DOHH2 (cell line): Measurements from ENCODE around the gene JMJD8.
A peak's percentile ranks its signal among the peaks of the same experiment; 100 is the strongest.

ENCODE experiments used
- H3F3A ChIP-seq: fragments of 200-600 bp; sonication (generic), shearing (Covaris generic); 2 replicates; pipeline ENCODE4 v1.6.0; 2016; ENCODE audit warnings: antibody characterized with exemption, mild to moderate bottlenecking; ENCODE audit not compliant: control insufficient read depth, insufficient read depth
- H3K27ac ChIP-seq: fragments of 200-600 bp; sonication (generic); 2 replicates; pipeline ENCODE4 v1.5.1; 2014; ENCODE audit warnings: low read depth, mild to moderate bottlenecking, low read length, moderate library complexity
- H3K27me3 ChIP-seq: fragments of 200-600 bp; sonication (generic); 2 replicates; pipeline ENCODE4 v1.6.1; 2014; ENCODE audit warnings: mild to moderate bottlenecking, low read length, mixed read lengths; ENCODE audit not compliant: control insufficient read depth
- H3K36me3 ChIP-seq: fragments of 200-600 bp; sonication (generic); 2 replicates; pipeline ENCODE4 v1.6.1; 2014; ENCODE audit warnings: mild to moderate bottlenecking, low read length, moderate library complexity, mixed read lengths; ENCODE audit not compliant: control insufficient read depth
- H3K4me1 ChIP-seq: fragments of 200-600 bp; sonication (generic); 2 replicates; pipeline ENCODE4 v1.6.1; 2014; ENCODE audit warnings: mild to moderate bottlenecking, low read length, mixed read lengths; ENCODE audit not compliant: control insufficient read depth
- H3K4me2 ChIP-seq: fragments of 200-600 bp; sonication (generic); 2 replicates; pipeline ENCODE4 v1.6.0; 2014; ENCODE audit warnings: mild to moderate bottlenecking, low read length, moderate library complexity
- H3K4me3 ChIP-seq: fragments of 200-600 bp; sonication (generic); 2 replicates; pipeline ENCODE4 v1.5.1; 2014; ENCODE audit warnings: mild to moderate bottlenecking, low read length, mixed read lengths
- H3K79me2 ChIP-seq: fragments of 200-600 bp; sonication (generic); 2 replicates; pipeline ENCODE4 v1.6.1; 2014; ENCODE audit warnings: mild to moderate bottlenecking, low read length, mixed read lengths; ENCODE audit not compliant: control insufficient read depth
- H3K9me2 ChIP-seq: fragments of 200-600 bp; sonication (generic); replicated peaks from 2 replicates; pipeline ENCODE4 v1.6.1; 2014; ENCODE audit warnings: mild to moderate bottlenecking, low read length, mixed read lengths; ENCODE audit not compliant: control insufficient read depth
- H3K9me3 ChIP-seq: fragments of 200-600 bp; sonication (generic); 2 replicates; pipeline ENCODE4 v1.6.1; 2014; ENCODE audit warnings: antibody characterized with exemption, low read length, mixed read lengths; ENCODE audit not compliant: control insufficient read depth, insufficient read depth
- H4K20me1 ChIP-seq: fragments of 200-600 bp; sonication (generic); 2 replicates; pipeline ENCODE4 v1.6.0; 2014; ENCODE audit warnings: low read depth, mild to moderate bottlenecking, antibody characterized with exemption, low read length, moderate library complexity; ENCODE audit not compliant: control insufficient read depth, insufficient read depth
- EZH2phosphoT487 ChIP-seq: fragments of 200-600 bp; sonication (generic); IDR thresholded peaks from 2 replicates; pipeline ENCODE4 v1.6.1; 2017; ENCODE audit warnings: borderline replicate concordance, mild to moderate bottlenecking, antibody characterized with exemption, low read length, moderate library complexity, mixed read lengths
- TF ChIP-seq, protein P1 (sequence below): fragments of 200-600 bp; sonication (generic); IDR thresholded peaks from one replicate; pipeline ENCODE4 v1.5.1; 2014; ENCODE audit warnings: antibody characterized with exemption, mild to moderate bottlenecking, low read depth, low read length; ENCODE audit not compliant: poor library complexity, severe bottlenecking

The JMJD8 gene

DNA sequence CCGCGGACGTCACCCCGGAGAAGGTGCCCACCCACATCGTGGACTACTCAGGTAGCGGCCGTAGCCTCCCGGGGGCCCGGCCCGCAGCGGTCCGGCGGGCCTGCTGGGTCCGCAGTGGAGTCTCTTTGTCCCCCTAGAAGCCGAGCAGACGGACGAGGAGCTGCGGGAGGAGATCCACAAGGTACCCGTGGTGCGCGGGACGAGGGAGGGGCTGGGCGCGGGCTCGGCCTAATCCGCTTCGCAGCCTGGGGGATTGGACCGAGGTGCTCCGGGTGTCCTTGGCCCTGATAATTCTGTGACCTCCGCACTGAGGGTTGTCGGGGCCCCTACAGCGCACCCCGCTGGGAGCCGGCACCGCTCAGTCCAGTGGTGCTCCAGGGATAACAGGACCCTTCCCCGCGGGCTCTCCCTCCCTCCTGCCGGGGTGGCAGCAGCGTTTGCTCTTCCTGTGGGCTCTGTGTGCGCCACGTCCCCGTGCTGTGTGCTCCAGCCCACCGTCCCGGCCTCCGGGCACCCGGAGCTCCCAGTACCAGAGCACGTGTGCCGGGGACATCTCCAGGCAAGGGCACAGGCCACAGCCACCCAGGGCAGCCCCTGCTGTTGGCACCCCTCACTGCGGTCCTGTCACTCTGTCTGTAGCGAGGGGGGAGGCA lies 15.5 kb downstream of the JMJD8 start:
- H3K4me1 ChIP-seq, result peaks cover 13% of the 10 kb centered on the region
- H3K36me3 ChIP-seq, result peaks cover 72% of the 10 kb centered on the region
- peaks cover 25% of the 10 kb centered on the region for H3K79me2 ChIP-seq
- no peaks in the 10 kb centered on the region for H3K9me2 ChIP-seq
- 0 out of 2 replicates have a peak, but pooled peaks cover 2% of the 10 kb centered on the region for H3F3A ChIP-seq
- H3K4me2 ChIP-seq, result peak overlapping the region; percentile 97
- peak overlapping the region; percentile 98 for H3K4me3 ChIP-seq
- H4K20me1 ChIP-seq, result no peaks in the 10 kb centered on the region
- no peaks in the 10 kb centered on the region for H3K27me3 ChIP-seq
- peak overlapping the region; percentile 56 for H3K27ac ChIP-seq
- H3K9me3 ChIP-seq, result no peaks in the 10 kb centered on the region
- TF ChIP-seq, protein P1, sequence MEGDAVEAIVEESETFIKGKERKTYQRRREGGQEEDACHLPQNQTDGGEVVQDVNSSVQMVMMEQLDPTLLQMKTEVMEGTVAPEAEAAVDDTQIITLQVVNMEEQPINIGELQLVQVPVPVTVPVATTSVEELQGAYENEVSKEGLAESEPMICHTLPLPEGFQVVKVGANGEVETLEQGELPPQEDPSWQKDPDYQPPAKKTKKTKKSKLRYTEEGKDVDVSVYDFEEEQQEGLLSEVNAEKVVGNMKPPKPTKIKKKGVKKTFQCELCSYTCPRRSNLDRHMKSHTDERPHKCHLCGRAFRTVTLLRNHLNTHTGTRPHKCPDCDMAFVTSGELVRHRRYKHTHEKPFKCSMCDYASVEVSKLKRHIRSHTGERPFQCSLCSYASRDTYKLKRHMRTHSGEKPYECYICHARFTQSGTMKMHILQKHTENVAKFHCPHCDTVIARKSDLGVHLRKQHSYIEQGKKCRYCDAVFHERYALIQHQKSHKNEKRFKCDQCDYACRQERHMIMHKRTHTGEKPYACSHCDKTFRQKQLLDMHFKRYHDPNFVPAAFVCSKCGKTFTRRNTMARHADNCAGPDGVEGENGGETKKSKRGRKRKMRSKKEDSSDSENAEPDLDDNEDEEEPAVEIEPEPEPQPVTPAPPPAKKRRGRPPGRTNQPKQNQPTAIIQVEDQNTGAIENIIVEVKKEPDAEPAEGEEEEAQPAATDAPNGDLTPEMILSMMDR, result no peak
- TF ChIP-seq EZH2phosphoT487, result no peak

GRCh38 chr16:667780-668518 lies 16.2 kb downstream of the JMJD8 start, which contains the start of gene RHOT2:
RHOT2 (plus strand) TSS chr16:668132; CDS start chr16:668200, 68 bp downstream.
- no peaks in the 10 kb centered on the region for H3K9me3 ChIP-seq
- H3K4me2 ChIP-seq, result peak within 1 kb of the TSS; percentile 97
- H3K27ac ChIP-seq, result peak within 1 kb of the TSS; percentile 56
- H3F3A ChIP-seq, result 0 out of 2 replicates have a peak, but pooled peaks cover 2% of the 10 kb centered on the region
- peaks cover 71% of the 10 kb centered on the region for H3K36me3 ChIP-seq
- H3K27me3 ChIP-seq, result no peaks in the 10 kb centered on the region
- peaks cover 13% of the 10 kb centered on the region for H3K4me1 ChIP-seq
- H3K79me2 ChIP-seq, result peaks cover 25% of the 10 kb centered on the region
- H4K20me1 ChIP-seq, result no peaks in the 10 kb centered on the region
- peak within 1 kb of the TSS; percentile 98 for H3K4me3 ChIP-seq
- TF ChIP-seq, protein P1, result peak; percentile 89
- no peak for TF ChIP-seq EZH2phosphoT487
- no peaks in the 10 kb centered on the region for H3K9me2 ChIP-seq

DNA sequence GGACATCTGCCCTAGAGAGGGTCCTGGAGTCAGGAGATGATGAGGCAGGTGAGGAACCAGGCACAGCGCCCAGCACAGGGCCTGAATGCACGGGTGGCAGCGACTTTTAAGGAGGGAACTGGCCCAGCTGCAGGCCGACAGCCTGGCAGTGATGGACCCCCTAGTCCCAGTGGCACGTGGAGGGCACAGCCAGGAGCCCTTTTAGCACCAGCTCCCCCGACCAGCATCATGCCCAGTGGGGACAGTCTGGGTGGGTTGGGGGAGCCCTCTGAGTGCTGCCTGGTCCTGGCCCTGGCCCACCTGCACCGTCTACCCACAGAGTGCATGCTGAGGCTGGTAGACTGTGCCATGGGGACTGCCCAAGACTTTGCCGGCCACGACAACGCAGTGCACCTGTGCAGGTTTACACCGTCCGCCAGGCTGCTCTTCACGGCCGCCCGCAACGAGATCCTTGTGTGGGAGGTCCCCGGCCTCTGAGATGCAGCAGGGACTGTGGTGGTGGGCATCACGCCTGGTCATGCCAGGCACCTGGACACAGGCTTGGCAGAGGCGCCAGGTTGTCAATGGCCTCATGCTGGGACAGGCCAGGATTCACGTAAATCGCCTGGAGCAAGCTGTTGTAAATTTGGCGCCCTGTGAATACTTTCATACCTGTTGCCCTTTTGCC lies 16.9 kb downstream of the JMJD8 start:
- no peaks in the 10 kb centered on the region for H3K9me2 ChIP-seq
- H3K4me2 ChIP-seq, result peak overlapping the region; percentile 97
- H3K4me1 ChIP-seq, result peaks cover 13% of the 10 kb centered on the region
- H3K36me3 ChIP-seq, result peaks cover 71% of the 10 kb centered on the region
- 0 out of 2 replicates have a peak, but pooled peaks cover 2% of the 10 kb centered on the region for H3F3A ChIP-seq
- no peaks in the 10 kb centered on the region for H3K9me3 ChIP-seq
- peak overlapping the region; percentile 20; the same call in 1 of the 2 replicates for H3K27ac ChIP-seq
- no peaks in the 10 kb centered on the region for H4K20me1 ChIP-seq
- TF ChIP-seq, protein P1, result no peak
- no peak for TF ChIP-seq EZH2phosphoT487
- H3K79me2 ChIP-seq, result peaks cover 25% of the 10 kb centered on the region
- no peaks in the 10 kb centered on the region for H3K27me3 ChIP-seq
- H3K4me3 ChIP-seq, result peak overlapping the region; percentile 98
